ENCODE results near the gene POLDIP2.

- no peak for TF ChIP-seq CTCF (IDR thresholded peaks at IDR 0.05)
- TF ChIP-seq EZH2 (IDR thresholded peaks at IDR 0.05; ENCODE audit: borderline replicate concordance, insufficient read depth, low read depth, low read length, poor library complexity, severe bottlenecking), result no peak
Measured at GRCh38 chr17:28370744-28371103, 13.4 kb upstream of the POLDIP2 start.
